Panc1 (cell line): ENCODE data around the gene SORBS1. TPM values are rescaled to one million over a fixed set of nuclear protein-coding genes. Genes with fewer than 3 reads are reported as not detected.

Experiments
- ATAC-seq: fragments of 200-7000 bp; cut with Tn5 transposase; 2 replicates; pipeline ENCODE4 v1.9.1; 2020; ENCODE audit warnings: mild to moderate bottlenecking, moderate library complexity
- BruUV-seq: library from RNA; stranded (reverse); fragments of 400-500 nt; replicated peaks from 2 replicates; lab custom pipeline; 2021; lab: Mats Ljungman, UMichigan
- CTCF ChIA-PET: fragments of 300-600 bp; sonication (Branson Sonifier 250); formaldehyde crosslinking; loops from one replicate; lab custom pipeline; 2022; ENCODE audit warnings: antibody characterized with exemption; lab: Charles Lee
- POLR2A ChIA-PET: fragments of 300-600 bp; sonication (Branson Sonifier 250); formaldehyde crosslinking; loops from one replicate; lab custom pipeline; 2022; ENCODE audit warnings: antibody characterized with exemption; lab: Charles Lee
- DNase-seq: peaks from one replicate; pipeline ENCODE4 v3.0.0-alpha.2; 2010; ENCODE audit warnings: low read depth, low spot score
- H3K27ac ChIP-seq: 2 replicates; pipeline ENCODE4 v1.5.1; 2011; ENCODE audit warnings: mild to moderate bottlenecking, low read length, inconsistent platforms
- H3K27me3 ChIP-seq: fragments of 200-500 bp; sonication (Bioruptor generic); 2 replicates; pipeline ENCODE4 v1.6.0; 2014; ENCODE audit warnings: low read length, inconsistent platforms; ENCODE audit not compliant: control insufficient read depth, insufficient read depth
- H3K36me3 ChIP-seq: fragments of 200-500 bp; sonication (Bioruptor generic); 2 replicates; pipeline ENCODE4 v1.5.1; 2014; ENCODE audit warnings: inconsistent platforms, mild to moderate bottlenecking, low read length, moderate library complexity; ENCODE audit not compliant: control insufficient read depth, insufficient read depth
- H3K4me1 ChIP-seq: 2 replicates; pipeline ENCODE4 v1.5.1; 2011; ENCODE audit warnings: inconsistent platforms, mild to moderate bottlenecking, low read length, moderate library complexity; ENCODE audit not compliant: control insufficient read depth, insufficient read depth
- H3K4me3 ChIP-seq, 2 experiments: 2 replicates each; pipeline ENCODE4 v1.5.1; 2011 to 2012; ENCODE audit warnings: low read depth in 2 of 2, low read length in 2 of 2, mild to moderate bottlenecking in 2 of 2, inconsistent platforms in 1 of 2, moderate library complexity in 1 of 2
- H3K9me3 ChIP-seq: fragments of 200-500 bp; sonication (Bioruptor generic); 2 replicates; pipeline ENCODE4 v1.5.1; 2014; ENCODE audit warnings: low read depth, mild to moderate bottlenecking, inconsistent platforms, low read length, moderate library complexity; ENCODE audit not compliant: control insufficient read depth, insufficient read depth
- CTCF ChIP-seq: fragments of 450-650 bp; IDR thresholded peaks from 2 replicates; pipeline ENCODE4 v1.5.1; 2017; ENCODE audit warnings: mild to moderate bottlenecking
- POLR2AphosphoS5 ChIP-seq: IDR thresholded peaks from 2 replicates; pipeline ENCODE4 v1.6.1; 2012; ENCODE audit warnings: mild to moderate bottlenecking, low read depth, low read length, moderate library complexity
- SIN3A ChIP-seq: IDR thresholded peaks from 2 replicates; pipeline ENCODE4 v1.6.1; 2012; ENCODE audit warnings: low read depth, mild to moderate bottlenecking, low read length, moderate library complexity, borderline replicate concordance; ENCODE audit not compliant: insufficient read depth
- TCF7L2 ChIP-seq: IDR thresholded peaks from 2 replicates; pipeline ENCODE4 v1.6.1; 2011; ENCODE audit warnings: mild to moderate bottlenecking, low read depth, low read length, inconsistent platforms
- in situ Hi-C: cut with HindIII; loops from 2 replicates; pipeline ENCODE4 v1.10.0; 2016; ENCODE audit warnings: low sequenced_read_pairs, low pct_unique_long_range_greater_than_20kb
- intact Hi-C: fragments of 100-400 bp; cut with micrococcal nuclease; formaldehyde crosslinking; loops from one replicate; pipeline ENCODE4 v1.10.0; 2022; ENCODE audit not compliant: unreplicated experiment
- total RNA-seq: library from RNA; stranded (reverse); gene quantifications from one replicate; pipeline ENCODE4 v1.2.1, GENCODE V29; 2021; ENCODE audit not compliant: unreplicated experiment
- TF ChIP-seq, protein P1 (sequence below), 2 experiments: IDR thresholded peaks; 2 replicates each; pipeline ENCODE4 v1.6.1; 2011 to 2012; ENCODE audit warnings: low read depth in 2 of 2, control low read depth in 1 of 2, low read length in 1 of 2, mild to moderate bottlenecking in 1 of 2, moderate library complexity in 1 of 2; ENCODE audit not compliant: insufficient read depth in 1 of 2

The SORBS1 gene
- total RNA-seq, 1 experiment from 2014 or later, result 29.4 TPM

GRCh38 chr10:95281206-95281605 is 280.0 kb downstream of the SORBS1 start:
- H3K4me3 ChIP-seq, result no peak overlapping the region
- ChIA-PET CTCF (interaction anchor here (0.9 kb wide), 1 partner anchor 35 kb away, joined by 3 read pairs; no protein-coding TSS in a partner anchor), POLR2A (no interaction called here)
- H3K27ac ChIP-seq, result peak overlapping the region; percentile 32; the same call in 1 of the 2 replicates
- no peaks in the 10 kb centered on the region for H3K27me3 ChIP-seq
- H3K4me1 ChIP-seq, result peaks cover 48% of the 10 kb centered on the region
- no peaks in the 10 kb centered on the region for H3K9me3 ChIP-seq
- no TSS peak for BruUV-seq
- H3K36me3 ChIP-seq, result no peaks in the 10 kb centered on the region
- DNase-seq, result no peak
- ATAC-seq, result no peak
- intact Hi-C loops, result no loop called here
- TF ChIP-seq CTCF (no peak), TCF7L2 (no peak), POLR2AphosphoS5 (no peak), SIN3A (no peak)
- TF ChIP-seq, protein P1, sequence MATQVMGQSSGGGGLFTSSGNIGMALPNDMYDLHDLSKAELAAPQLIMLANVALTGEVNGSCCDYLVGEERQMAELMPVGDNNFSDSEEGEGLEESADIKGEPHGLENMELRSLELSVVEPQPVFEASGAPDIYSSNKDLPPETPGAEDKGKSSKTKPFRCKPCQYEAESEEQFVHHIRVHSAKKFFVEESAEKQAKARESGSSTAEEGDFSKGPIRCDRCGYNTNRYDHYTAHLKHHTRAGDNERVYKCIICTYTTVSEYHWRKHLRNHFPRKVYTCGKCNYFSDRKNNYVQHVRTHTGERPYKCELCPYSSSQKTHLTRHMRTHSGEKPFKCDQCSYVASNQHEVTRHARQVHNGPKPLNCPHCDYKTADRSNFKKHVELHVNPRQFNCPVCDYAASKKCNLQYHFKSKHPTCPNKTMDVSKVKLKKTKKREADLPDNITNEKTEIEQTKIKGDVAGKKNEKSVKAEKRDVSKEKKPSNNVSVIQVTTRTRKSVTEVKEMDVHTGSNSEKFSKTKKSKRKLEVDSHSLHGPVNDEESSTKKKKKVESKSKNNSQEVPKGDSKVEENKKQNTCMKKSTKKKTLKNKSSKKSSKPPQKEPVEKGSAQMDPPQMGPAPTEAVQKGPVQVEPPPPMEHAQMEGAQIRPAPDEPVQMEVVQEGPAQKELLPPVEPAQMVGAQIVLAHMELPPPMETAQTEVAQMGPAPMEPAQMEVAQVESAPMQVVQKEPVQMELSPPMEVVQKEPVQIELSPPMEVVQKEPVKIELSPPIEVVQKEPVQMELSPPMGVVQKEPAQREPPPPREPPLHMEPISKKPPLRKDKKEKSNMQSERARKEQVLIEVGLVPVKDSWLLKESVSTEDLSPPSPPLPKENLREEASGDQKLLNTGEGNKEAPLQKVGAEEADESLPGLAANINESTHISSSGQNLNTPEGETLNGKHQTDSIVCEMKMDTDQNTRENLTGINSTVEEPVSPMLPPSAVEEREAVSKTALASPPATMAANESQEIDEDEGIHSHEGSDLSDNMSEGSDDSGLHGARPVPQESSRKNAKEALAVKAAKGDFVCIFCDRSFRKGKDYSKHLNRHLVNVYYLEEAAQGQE (IDR thresholded peaks at IDR 0.05; ENCODE audit: insufficient read depth in 1 of 2, low read depth in 2 of 2, low read length in 1 of 2), result no peak
- in situ Hi-C loops, result no loop called here

DNA sequence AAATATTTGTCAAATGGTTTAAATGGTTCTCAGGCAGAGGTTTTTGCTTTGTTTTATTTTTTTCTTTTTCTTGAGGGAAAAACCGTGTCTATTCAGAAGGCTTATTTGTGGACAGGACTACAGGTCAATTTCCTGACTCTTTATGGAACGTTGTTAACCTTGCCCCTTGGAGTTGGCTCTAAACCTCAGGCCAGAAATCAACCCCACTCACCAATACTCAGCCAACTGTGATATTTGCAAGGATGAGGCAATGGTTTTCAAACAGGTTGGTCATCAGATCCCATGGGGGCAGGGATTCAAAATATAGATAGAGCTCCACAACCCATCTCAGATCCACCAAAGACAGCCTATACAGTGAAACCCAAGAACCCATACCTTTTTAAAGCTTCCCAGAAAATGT is 280.5 kb downstream of the SORBS1 start:
- H3K4me3 ChIP-seq, result no peak overlapping the region
- POLR2A ChIA-PET, result no interaction called here
- DNase-seq, result no peak
- no peaks in the 10 kb centered on the region for H3K36me3 ChIP-seq
- peak overlapping the region; percentile 32 for H3K27ac ChIP-seq
- in situ Hi-C loops (no loop called here), intact Hi-C loops (no loop called here)
- peaks cover 53% of the 10 kb centered on the region for H3K4me1 ChIP-seq
- BruUV-seq, result no TSS peak
- ATAC-seq, result no peak
- H3K9me3 ChIP-seq, result no peaks in the 10 kb centered on the region
- CTCF ChIA-PET, result no interaction called here
- TF ChIP-seq TCF7L2, result no peak
- TF ChIP-seq, protein P1 (IDR thresholded peaks at IDR 0.05; ENCODE audit: insufficient read depth in 1 of 2, low read depth in 2 of 2, low read length in 1 of 2), result no peak
- TF ChIP-seq POLR2AphosphoS5, result no peak
- no peak for TF ChIP-seq SIN3A
- TF ChIP-seq CTCF, result no peak
- no peaks in the 10 kb centered on the region for H3K27me3 ChIP-seq
